Measurements from ENCODE around the gene CTRB1. TPM values are rescaled to one million over a fixed set of nuclear protein-coding genes. Genes with fewer than 3 reads are reported as not detected.

CTRB1 gene
- total and polyA plus RNA-seq, 2 of the 13 experiments (the other 11 are each of a cell fraction or from before 2014, with no cell fraction given), result not detected

GRCh38 chr16:75262104-75262799 is 43.5 kb downstream of the CTRB1 start (continued):
- TF ChIP-seq, protein P1, sequence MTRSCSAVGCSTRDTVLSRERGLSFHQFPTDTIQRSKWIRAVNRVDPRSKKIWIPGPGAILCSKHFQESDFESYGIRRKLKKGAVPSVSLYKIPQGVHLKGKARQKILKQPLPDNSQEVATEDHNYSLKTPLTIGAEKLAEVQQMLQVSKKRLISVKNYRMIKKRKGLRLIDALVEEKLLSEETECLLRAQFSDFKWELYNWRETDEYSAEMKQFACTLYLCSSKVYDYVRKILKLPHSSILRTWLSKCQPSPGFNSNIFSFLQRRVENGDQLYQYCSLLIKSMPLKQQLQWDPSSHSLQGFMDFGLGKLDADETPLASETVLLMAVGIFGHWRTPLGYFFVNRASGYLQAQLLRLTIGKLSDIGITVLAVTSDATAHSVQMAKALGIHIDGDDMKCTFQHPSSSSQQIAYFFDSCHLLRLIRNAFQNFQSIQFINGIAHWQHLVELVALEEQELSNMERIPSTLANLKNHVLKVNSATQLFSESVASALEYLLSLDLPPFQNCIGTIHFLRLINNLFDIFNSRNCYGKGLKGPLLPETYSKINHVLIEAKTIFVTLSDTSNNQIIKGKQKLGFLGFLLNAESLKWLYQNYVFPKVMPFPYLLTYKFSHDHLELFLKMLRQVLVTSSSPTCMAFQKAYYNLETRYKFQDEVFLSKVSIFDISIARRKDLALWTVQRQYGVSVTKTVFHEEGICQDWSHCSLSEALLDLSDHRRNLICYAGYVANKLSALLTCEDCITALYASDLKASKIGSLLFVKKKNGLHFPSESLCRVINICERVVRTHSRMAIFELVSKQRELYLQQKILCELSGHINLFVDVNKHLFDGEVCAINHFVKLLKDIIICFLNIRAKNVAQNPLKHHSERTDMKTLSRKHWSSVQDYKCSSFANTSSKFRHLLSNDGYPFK (CRISPR knock-in tag; IDR thresholded peaks at IDR 0.05; ENCODE audit: borderline replicate concordance), result 0 out of 2 replicates have a peak, but pooled peaks have one; percentile 59
- TF ChIP-seq ZNF550 (CRISPR knock-in tag; IDR thresholded peaks at IDR 0.05; ENCODE audit: borderline replicate concordance), result 0 out of 2 replicates have a peak, but pooled peaks have one; percentile 76
- 0 out of 2 replicates have a peak, but pooled peaks have one; percentile 69 for TF ChIP-seq MIER3 (CRISPR knock-in tag; IDR thresholded peaks at IDR 0.05; ENCODE audit: borderline replicate concordance)
- TF ChIP-seq NR1H2 (CRISPR knock-in tag; IDR thresholded peaks at IDR 0.05; ENCODE audit: borderline replicate concordance, low read depth), result no peak
- no peak for TF ChIP-seq SCMH1 (CRISPR knock-in tag; IDR thresholded peaks at IDR 0.05; ENCODE audit: borderline replicate concordance)
- TF ChIP-seq CAMTA2 (CRISPR knock-in tag; IDR thresholded peaks at IDR 0.05; ENCODE audit: borderline replicate concordance), result no peak
- peak; percentile 96 for TF ChIP-seq REPIN1 (CRISPR knock-in tag; IDR thresholded peaks at IDR 0.05; ENCODE audit: borderline replicate concordance, low read depth)
- no peak for TF ChIP-seq ZNF432 (CRISPR knock-in tag; IDR thresholded peaks at IDR 0.05; ENCODE audit: borderline replicate concordance)
- TF ChIP-seq RARA (CRISPR knock-in tag; IDR thresholded peaks at IDR 0.05), result peak; percentile 84
- no peak for TF ChIP-seq SYNCRIP (IDR thresholded peaks at IDR 0.05; ENCODE audit: insufficient read depth, low read depth, low read length)
- no peak for TF ChIP-seq ZNF510 (CRISPR knock-in tag; IDR thresholded peaks at IDR 0.05; ENCODE audit: low read depth)
- TF ChIP-seq, protein P2, sequence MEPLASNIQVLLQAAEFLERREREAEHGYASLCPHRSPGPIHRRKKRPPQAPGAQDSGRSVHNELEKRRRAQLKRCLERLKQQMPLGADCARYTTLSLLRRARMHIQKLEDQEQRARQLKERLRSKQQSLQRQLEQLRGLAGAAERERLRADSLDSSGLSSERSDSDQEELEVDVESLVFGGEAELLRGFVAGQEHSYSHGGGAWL (CRISPR knock-in tag; IDR thresholded peaks at IDR 0.05), result peak; percentile 56; the same call in 1 of the 2 replicates
- TF ChIP-seq ZFAT (CRISPR knock-in tag; conservative IDR thresholded peaks at IDR 0.05), result no peak
- no peak for TF ChIP-seq ZNF75D (CRISPR knock-in tag; IDR thresholded peaks at IDR 0.05; ENCODE audit: borderline replicate concordance)
- TF ChIP-seq GTF3A (CRISPR knock-in tag; conservative IDR thresholded peaks at IDR 0.05), result peak; percentile 75; the same call in 1 of the 2 replicates
- no peak; the same call in 1 of the 2 replicates for TF ChIP-seq ARID2 (CRISPR knock-in tag; IDR thresholded peaks at IDR 0.05; ENCODE audit: borderline replicate concordance)
- no peak for TF ChIP-seq MTF1 (CRISPR knock-in tag; IDR thresholded peaks at IDR 0.05)
- TF ChIP-seq, protein P3, sequence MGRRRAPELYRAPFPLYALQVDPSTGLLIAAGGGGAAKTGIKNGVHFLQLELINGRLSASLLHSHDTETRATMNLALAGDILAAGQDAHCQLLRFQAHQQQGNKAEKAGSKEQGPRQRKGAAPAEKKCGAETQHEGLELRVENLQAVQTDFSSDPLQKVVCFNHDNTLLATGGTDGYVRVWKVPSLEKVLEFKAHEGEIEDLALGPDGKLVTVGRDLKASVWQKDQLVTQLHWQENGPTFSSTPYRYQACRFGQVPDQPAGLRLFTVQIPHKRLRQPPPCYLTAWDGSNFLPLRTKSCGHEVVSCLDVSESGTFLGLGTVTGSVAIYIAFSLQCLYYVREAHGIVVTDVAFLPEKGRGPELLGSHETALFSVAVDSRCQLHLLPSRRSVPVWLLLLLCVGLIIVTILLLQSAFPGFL (CRISPR knock-in tag; IDR thresholded peaks at IDR 0.05), result no peak
- TF ChIP-seq, protein P4, sequence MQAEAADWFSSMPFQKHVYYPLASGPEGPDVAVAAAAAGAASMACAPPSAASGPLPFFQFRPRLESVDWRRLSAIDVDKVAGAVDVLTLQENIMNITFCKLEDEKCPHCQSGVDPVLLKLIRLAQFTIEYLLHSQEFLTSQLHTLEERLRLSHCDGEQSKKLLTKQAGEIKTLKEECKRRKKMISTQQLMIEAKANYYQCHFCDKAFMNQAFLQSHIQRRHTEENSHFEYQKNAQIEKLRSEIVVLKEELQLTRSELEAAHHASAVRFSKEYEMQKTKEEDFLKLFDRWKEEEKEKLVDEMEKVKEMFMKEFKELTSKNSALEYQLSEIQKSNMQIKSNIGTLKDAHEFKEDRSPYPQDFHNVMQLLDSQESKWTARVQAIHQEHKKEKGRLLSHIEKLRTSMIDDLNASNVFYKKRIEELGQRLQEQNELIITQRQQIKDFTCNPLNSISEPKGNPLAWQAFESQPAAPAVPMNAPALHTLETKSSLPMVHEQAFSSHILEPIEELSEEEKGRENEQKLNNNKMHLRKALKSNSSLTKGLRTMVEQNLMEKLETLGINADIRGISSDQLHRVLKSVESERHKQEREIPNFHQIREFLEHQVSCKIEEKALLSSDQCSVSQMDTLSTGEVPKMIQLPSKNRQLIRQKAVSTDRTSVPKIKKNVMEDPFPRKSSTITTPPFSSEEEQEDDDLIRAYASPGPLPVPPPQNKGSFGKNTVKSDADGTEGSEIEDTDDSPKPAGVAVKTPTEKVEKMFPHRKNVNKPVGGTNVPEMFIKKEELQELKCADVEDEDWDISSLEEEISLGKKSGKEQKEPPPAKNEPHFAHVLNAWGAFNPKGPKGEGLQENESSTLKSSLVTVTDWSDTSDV (CRISPR knock-in tag; IDR thresholded peaks at IDR 0.05), result no peak
- no peak for TF ChIP-seq NAIF1 (CRISPR knock-in tag; IDR thresholded peaks at IDR 0.05; ENCODE audit: borderline replicate concordance)
